Mammary epithelial cell (primary cell): ENCODE measurements around the gene PDIA5.

Experiments used
- EZH2 ChIP-seq: IDR thresholded peaks from 2 replicates; pipeline ENCODE4 v1.6.1; 2012; ENCODE audit warnings: low read length, inconsistent platforms, borderline replicate concordance
- TF ChIP-seq, protein P1 (sequence below), 2 donors: IDR thresholded peaks in 1 of 2; conservative IDR thresholded peaks in 1 of 2; 2 replicates each; pipeline ENCODE4 v1.5.1; 2011 to 2012; ENCODE audit warnings: inconsistent platforms in 2 of 2, low read length in 2 of 2, mild to moderate bottlenecking in 2 of 2, control low read depth in 1 of 2, low read depth in 1 of 2; ENCODE audit not compliant: insufficient read depth in 1 of 2; ENCODE audit errors: extremely low read depth in 1 of 2

DNA sequence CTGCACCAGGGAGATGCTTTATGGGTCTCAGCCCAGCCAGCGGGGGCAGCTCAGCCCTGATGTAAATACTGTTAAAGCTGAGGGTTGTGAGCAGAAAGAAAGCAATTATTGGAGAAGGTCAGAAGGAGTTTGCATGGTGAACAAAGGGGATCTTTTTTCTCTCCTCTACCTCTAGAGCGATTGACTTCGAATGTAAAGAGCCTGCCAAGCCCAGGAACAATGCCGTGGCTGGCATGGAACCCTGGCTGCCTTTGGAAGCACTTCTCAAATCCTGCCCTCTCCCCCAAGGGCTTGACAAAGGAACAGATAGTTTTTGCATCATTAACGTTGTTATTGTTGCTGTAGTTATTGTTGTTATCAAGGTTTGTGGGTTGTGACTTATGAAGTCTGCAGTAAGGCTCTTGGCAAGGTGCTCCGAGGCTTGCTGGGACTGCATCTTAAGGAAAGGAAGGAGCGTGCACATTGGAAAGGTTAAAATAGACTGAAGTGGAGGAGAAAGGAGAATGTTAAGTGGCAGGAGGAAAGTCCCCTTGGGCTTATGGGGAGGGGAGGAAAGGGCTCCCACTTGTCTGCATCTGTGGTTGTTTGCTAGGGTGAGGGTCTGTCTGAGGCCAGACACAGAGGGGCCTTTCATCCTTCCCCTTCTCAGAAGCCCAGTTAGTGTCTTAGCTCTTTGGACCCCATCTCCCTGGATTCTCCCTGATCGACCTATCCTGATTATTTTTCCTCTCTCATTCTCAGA lies 16.7 kb downstream of the PDIA5 start:
- TF ChIP-seq, protein P1, sequence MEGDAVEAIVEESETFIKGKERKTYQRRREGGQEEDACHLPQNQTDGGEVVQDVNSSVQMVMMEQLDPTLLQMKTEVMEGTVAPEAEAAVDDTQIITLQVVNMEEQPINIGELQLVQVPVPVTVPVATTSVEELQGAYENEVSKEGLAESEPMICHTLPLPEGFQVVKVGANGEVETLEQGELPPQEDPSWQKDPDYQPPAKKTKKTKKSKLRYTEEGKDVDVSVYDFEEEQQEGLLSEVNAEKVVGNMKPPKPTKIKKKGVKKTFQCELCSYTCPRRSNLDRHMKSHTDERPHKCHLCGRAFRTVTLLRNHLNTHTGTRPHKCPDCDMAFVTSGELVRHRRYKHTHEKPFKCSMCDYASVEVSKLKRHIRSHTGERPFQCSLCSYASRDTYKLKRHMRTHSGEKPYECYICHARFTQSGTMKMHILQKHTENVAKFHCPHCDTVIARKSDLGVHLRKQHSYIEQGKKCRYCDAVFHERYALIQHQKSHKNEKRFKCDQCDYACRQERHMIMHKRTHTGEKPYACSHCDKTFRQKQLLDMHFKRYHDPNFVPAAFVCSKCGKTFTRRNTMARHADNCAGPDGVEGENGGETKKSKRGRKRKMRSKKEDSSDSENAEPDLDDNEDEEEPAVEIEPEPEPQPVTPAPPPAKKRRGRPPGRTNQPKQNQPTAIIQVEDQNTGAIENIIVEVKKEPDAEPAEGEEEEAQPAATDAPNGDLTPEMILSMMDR (conservative IDR thresholded peaks at IDR 0.05 in 1 of 2, IDR thresholded peaks at IDR 0.05 in 1 of 2; ENCODE audit: extremely low read depth in 1 of 2, insufficient read depth in 1 of 2, low read depth in 1 of 2, low read length in 2 of 2): no peak
- no peak for TF ChIP-seq EZH2
